Stimulated activated naive B cell treated with anti-CD40 and anti-IgM and Interleukin-4, amounts not matched to agents 10 μg/mL and 1 μg/mL and 100 μg/mL, for 72 hours (primary cell): ENCODE data around the gene ERBB4.
"Not testable (repeated sequence)": the region's sequence is repeated elsewhere in the genome, so short reads cannot be mapped to it uniquely, and the experiment has no call there.

ENCODE experiments used
- ATAC-seq, 2 donors: fragments of 150-1000 bp; cut with Tn5 transposase; replicated peaks; 2 replicates each; pipeline ENCODE4 v1.10.0; 2021; ENCODE audit warnings: moderate library complexity in 1 of 2
- DNase-seq: peaks from one replicate; pipeline ENCODE4 v3.0.0; 2021
- H3K27ac Mint-ChIP-seq: one replicate; pipeline ENCODE4 v1.8.0; 2022; ENCODE audit warnings: mild to moderate bottlenecking, mixed read lengths
- H3K27me3 Mint-ChIP-seq, 2 donors: one replicate each; pipeline ENCODE4 v1.8.0; 2022; ENCODE audit warnings: mixed read lengths in 2 of 2
- H3K36me3 Mint-ChIP-seq, 2 donors: one replicate each; pipeline ENCODE4 v1.8.0; 2022; ENCODE audit warnings: mixed read lengths in 2 of 2, mild to moderate bottlenecking in 1 of 2
- H3K4me1 Mint-ChIP-seq, 2 donors: one replicate each; pipeline ENCODE4 v1.8.0; 2022; ENCODE audit warnings: mixed read lengths in 2 of 2, mild to moderate bottlenecking in 1 of 2
- H3K4me3 Mint-ChIP-seq, 2 donors: one replicate each; pipeline ENCODE4 v1.8.0; 2022; ENCODE audit warnings: mild to moderate bottlenecking in 2 of 2, mixed read lengths in 2 of 2, moderate library complexity in 1 of 2
- H3K9me3 Mint-ChIP-seq, 2 donors: one replicate each; pipeline ENCODE4 v1.8.0; 2022; ENCODE audit warnings: mixed read lengths in 2 of 2, mild to moderate bottlenecking in 1 of 2

ERBB4 gene

GRCh38 chr2:212494418-212495020 is 44.1 kb downstream of the ERBB4 start:
- DNase-seq = no peak
- Mint-ChIP-seq H3K4me1 (no peaks in the 10 kb centered on the region), H3K9me3 (no peaks in the 10 kb centered on the region), H3K4me3 (no peak overlapping the region), H3K36me3 (no peaks in the 10 kb centered on the region), H3K27ac (no peak overlapping the region), H3K27me3 (no peaks in the 10 kb centered on the region)
- ATAC-seq = no peak

- ATAC-seq = no peak
- H3K4me1 Mint-ChIP-seq = no peaks in the 10 kb centered on the region
- H3K9me3 Mint-ChIP-seq = no peaks in the 10 kb centered on the region
- no peak overlapping the region for H3K4me3 Mint-ChIP-seq
- no peaks in the 10 kb centered on the region for H3K36me3 Mint-ChIP-seq
- H3K27me3 Mint-ChIP-seq = no peaks in the 10 kb centered on the region
- no peak overlapping the region for H3K27ac Mint-ChIP-seq
- no peak for DNase-seq
Measured at GRCh38 chr2:212489719-212490346, 48.8 kb downstream of the ERBB4 start.

- Mint-ChIP-seq H3K27ac (no peak overlapping the region), H3K9me3 (no peaks in the 10 kb centered on the region), H3K36me3 (no peaks in the 10 kb centered on the region), H3K27me3 (no peaks in the 10 kb centered on the region), H3K4me1 (no peaks in the 10 kb centered on the region), H3K4me3 (no peak overlapping the region)
- DNase-seq (no peak), ATAC-seq (no peak)
Measured at GRCh38 chr2:212488611-212489010, 50.0 kb downstream of the ERBB4 start.

GRCh38 chr2:212484563-212485080 is 54.0 kb downstream of the ERBB4 start:
- ATAC-seq (no peak), DNase-seq (no peak)
- Mint-ChIP-seq H3K36me3 (no peaks in the 10 kb centered on the region), H3K27ac (no peak overlapping the region), H3K9me3 (no peaks in the 10 kb centered on the region), H3K27me3 (no peaks in the 10 kb centered on the region), H3K4me3 (no peak overlapping the region), H3K4me1 (no peaks in the 10 kb centered on the region)

- DNase-seq (no peak), ATAC-seq (no peak)
- Mint-ChIP-seq H3K4me1 (no peaks in the 10 kb centered on the region), H3K27ac (no peak overlapping the region), H3K9me3 (no peaks in the 10 kb centered on the region), H3K36me3 (no peaks in the 10 kb centered on the region), H3K27me3 (no peaks in the 10 kb centered on the region), H3K4me3 (no peak overlapping the region)
Measured at GRCh38 chr2:212480447-212480846, 58.2 kb downstream of the ERBB4 start.

- Mint-ChIP-seq H3K36me3 (no peaks in the 10 kb centered on the region), H3K4me3 (no peak overlapping the region), H3K4me1 (no peaks in the 10 kb centered on the region), H3K27ac (no peak overlapping the region), H3K9me3 (no peaks in the 10 kb centered on the region), H3K27me3 (peaks cover 0 to 4% of the 10 kb centered on the region in 2 donors)
- DNase-seq = no peak
- ATAC-seq = no peak
Measured at GRCh38 chr2:212477571-212477970, 61.0 kb downstream of the ERBB4 start.

- no peaks in the 10 kb centered on the region for H3K9me3 Mint-ChIP-seq
- peaks cover 0 to 4% of the 10 kb centered on the region in 2 donors for H3K27me3 Mint-ChIP-seq
- ATAC-seq (no peak), DNase-seq (no peak)
- H3K27ac Mint-ChIP-seq = no peak overlapping the region
- H3K4me3 Mint-ChIP-seq = no peak overlapping the region
- H3K4me1 Mint-ChIP-seq = no peaks in the 10 kb centered on the region
- no peaks in the 10 kb centered on the region for H3K36me3 Mint-ChIP-seq
Measured at GRCh38 chr2:212473211-212473610, 65.4 kb downstream of the ERBB4 start.

- H3K36me3 Mint-ChIP-seq, DNase-seq, ATAC-seq: not testable (repeated sequence)
Measured at GRCh38 chr2:212467551-212467950, 71.1 kb downstream of the ERBB4 start.

GRCh38 chr2:212465456-212465855 is 73.1 kb downstream of the ERBB4 start:
- peaks cover 4 to 15% of the 10 kb centered on the region in 2 donors for H3K9me3 Mint-ChIP-seq
- no peaks in the 10 kb centered on the region for H3K36me3 Mint-ChIP-seq
- ATAC-seq = no peak
- H3K4me3 Mint-ChIP-seq = no peak overlapping the region
- no peak overlapping the region for H3K27ac Mint-ChIP-seq
- DNase-seq = no peak
- H3K4me1 Mint-ChIP-seq = no peaks in the 10 kb centered on the region
- no peaks in the 10 kb centered on the region for H3K27me3 Mint-ChIP-seq

More at GRCh38 chr2:212467551-212467950, 71.1 kb downstream of the ERBB4 start:
- peak overlapping the region; percentile 14 for H3K27ac Mint-ChIP-seq
- not testable (repeated sequence) for H3K4me3 Mint-ChIP-seq, H3K9me3 Mint-ChIP-seq, H3K4me1 Mint-ChIP-seq, H3K27me3 Mint-ChIP-seq

- H3K27ac Mint-ChIP-seq, H3K4me3 Mint-ChIP-seq, H3K36me3 Mint-ChIP-seq, ATAC-seq, H3K27me3 Mint-ChIP-seq, DNase-seq, H3K4me1 Mint-ChIP-seq: not testable (repeated sequence)
- H3K9me3 Mint-ChIP-seq = peaks cover 9 to 13% of the 10 kb centered on the region in 2 donors
Measured at GRCh38 chr2:212461708-212462107, 76.9 kb downstream of the ERBB4 start.

GRCh38 chr2:212454149-212454548 is 84.5 kb downstream of the ERBB4 start:
- no peak for ATAC-seq

GRCh38 chr2:212451786-212452231 is 86.8 kb downstream of the ERBB4 start:
- DNase-seq = no peak
- Mint-ChIP-seq H3K27me3 (no peaks in the 10 kb centered on the region), H3K9me3 (no peaks in the 10 kb centered on the region), H3K4me3 (no peak overlapping the region), H3K4me1 (no peaks in the 10 kb centered on the region), H3K27ac (no peak overlapping the region), H3K36me3 (no peaks in the 10 kb centered on the region)
- no peak for ATAC-seq

More at GRCh38 chr2:212454149-212454548, 84.5 kb downstream of the ERBB4 start:
- no peak overlapping the region for H3K4me3 Mint-ChIP-seq
- H3K9me3 Mint-ChIP-seq = no peaks in the 10 kb centered on the region
- H3K4me1 Mint-ChIP-seq = no peaks in the 10 kb centered on the region
- H3K36me3 Mint-ChIP-seq = no peaks in the 10 kb centered on the region
- DNase-seq = no peak
- no peak overlapping the region for H3K27ac Mint-ChIP-seq
- no peaks in the 10 kb centered on the region for H3K27me3 Mint-ChIP-seq

GRCh38 chr2:212448698-212449097 is 89.9 kb downstream of the ERBB4 start:
- H3K4me1 Mint-ChIP-seq = no peaks in the 10 kb centered on the region
- no peak overlapping the region for H3K27ac Mint-ChIP-seq
- ATAC-seq (no peak), DNase-seq (no peak)
- H3K27me3 Mint-ChIP-seq = no peaks in the 10 kb centered on the region
- no peaks in the 10 kb centered on the region for H3K36me3 Mint-ChIP-seq
- peaks cover 0 to 3% of the 10 kb centered on the region in 2 donors for H3K9me3 Mint-ChIP-seq
- no peak overlapping the region for H3K4me3 Mint-ChIP-seq

GRCh38 chr2:212441821-212442220 is 96.8 kb downstream of the ERBB4 start:
- Mint-ChIP-seq H3K4me1 (no peaks in the 10 kb centered on the region), H3K36me3 (no peaks in the 10 kb centered on the region), H3K27ac (no peak overlapping the region), H3K9me3 (peaks cover 3 to 5% of the 10 kb centered on the region in 2 donors), H3K27me3 (no peaks in the 10 kb centered on the region), H3K4me3 (no peak overlapping the region)
- DNase-seq (no peak), ATAC-seq (no peak)

- ATAC-seq (no peak), DNase-seq (no peak)
- Mint-ChIP-seq H3K9me3 (peaks cover 3 to 5% of the 10 kb centered on the region in 2 donors), H3K4me1 (no peaks in the 10 kb centered on the region), H3K4me3 (no peak overlapping the region), H3K36me3 (no peaks in the 10 kb centered on the region), H3K27me3 (no peaks in the 10 kb centered on the region), H3K27ac (no peak overlapping the region)
Measured at GRCh38 chr2:212441141-212441540, 97.5 kb downstream of the ERBB4 start.
